Measurements from ENCODE around the gene AP4M1. TPM values are rescaled to one million over a fixed set of nuclear protein-coding genes. Genes with fewer than 3 reads are reported as not detected.

Gene AP4M1
- polyA plus RNA-seq, 2 of the 4 experiments (the other 2 are of a cell fraction), result 16.6 to 18.3 TPM

- no peak overlapping the region for H3K4me2 ChIP-seq
- CTCF ChIA-PET, result interaction anchor here (0.7 to 1.7 kb wide), 2 partner anchors 13 to 312 kb away, joined by 3 to 6 read pairs; no protein-coding TSS in a partner anchor
- POLR2A ChIA-PET, result interaction anchor here (0.7 kb wide), 1 partner anchor 37 kb away, joined by 3 read pairs; no protein-coding TSS in a partner anchor
- 90% methylated on average over 9 of the region's 9 CpGs for WGBS (ENCODE audit: missing lambda C conversion rate)
- H3K9me3 ChIP-seq, result no peaks in the 10 kb centered on the region
- DNase-seq (ENCODE audit: low read depth in 1 of 2, low spot score in 1 of 2) (no peak), ATAC-seq (no peak), FAIRE-seq (no peak)
- H3K4me1 ChIP-seq, result peaks cover 11% of the 10 kb centered on the region; the same call in 2 of the 3 replicates
- TF ChIP-seq ZNF302 (CRISPR knock-in tag; IDR thresholded peaks at IDR 0.05), result no peak
- TF ChIP-seq SREBF2 (IDR thresholded peaks at IDR 0.05), result no peak
- no peak for TF ChIP-seq ZC3H11A (IDR thresholded peaks at IDR 0.05)
- TF ChIP-seq FOSL2 (IDR thresholded peaks at IDR 0.05), result no peak
- no peak for TF ChIP-seq FOSL2 (CRISPR knock-in tag; IDR thresholded peaks at IDR 0.05)
- TF ChIP-seq KDM1A (IDR thresholded peaks at IDR 0.05; ENCODE audit: low read depth), result no peak
- TF ChIP-seq POLR2A (IDR thresholded peaks at IDR 0.05; ENCODE audit: low read length), result no peak
- no peak for TF ChIP-seq RAD21 (conservative IDR thresholded peaks at IDR 0.05 in 1 of 2, IDR thresholded peaks at IDR 0.05 in 1 of 2)
- TF ChIP-seq POLR2AphosphoS2 (conservative IDR thresholded peaks at IDR 0.05; ENCODE audit: low read length), result no peak
- no peak for TF ChIP-seq ELK1 (IDR thresholded peaks at IDR 0.05; ENCODE audit: low read depth, low read length)
- TF ChIP-seq CEBPB (IDR thresholded peaks at IDR 0.05), result no peak
- TF ChIP-seq MAX (IDR thresholded peaks at IDR 0.05), result no peak
- no peak overlapping the region for H3K4me3 ChIP-seq
- H3K27ac ChIP-seq, result no peak overlapping the region
Measured at GRCh38 chr7:100095289-100095688, 6.2 kb upstream of the AP4M1 start.

GRCh38 chr7:100095704-100096103 lies 5.7 kb upstream of the AP4M1 start:
- DNase-seq (ENCODE audit: low read depth in 1 of 2, low spot score in 1 of 2) (no peak), FAIRE-seq (no peak), ATAC-seq (no peak)
- peaks cover 10% of the 10 kb centered on the region; the same call in 2 of the 3 replicates for H3K4me1 ChIP-seq
- TF ChIP-seq ZNF302 (CRISPR knock-in tag; IDR thresholded peaks at IDR 0.05) (no peak), KDM5A (IDR thresholded peaks at IDR 0.05) (no peak), SREBF2 (IDR thresholded peaks at IDR 0.05) (no peak)
- no peaks in the 10 kb centered on the region for H3K9me3 ChIP-seq
- H3K4me2 ChIP-seq, result no peak overlapping the region
- CTCF ChIA-PET, result interaction anchor here (1.7 kb wide), 1 partner anchor 13 kb away, joined by 6 read pairs; no protein-coding TSS in a partner anchor
- no peak overlapping the region for H3K27ac ChIP-seq
- no peak overlapping the region for H3K4me3 ChIP-seq
- WGBS (ENCODE audit: missing lambda C conversion rate), result 95% methylated on average over 17 of the region's 17 CpGs
- POLR2A ChIA-PET, result interaction anchor here (0.7 kb wide), 1 partner anchor 37 kb away, joined by 3 read pairs; no protein-coding TSS in a partner anchor

- no peak for FAIRE-seq
- Histone ChIP-seq H3K4me1 (peaks cover 18% of the 10 kb centered on the region), H3K4me2 (peak overlapping the region; percentile 85), H3K4me3 (no peak overlapping the region), H3K9me3 (no peaks in the 10 kb centered on the region), H3K27ac (no peak overlapping the region)
- CTCF ChIA-PET, result interaction anchor here (3.9 kb wide), 1 partner anchor 32 kb away, joined by 33 read pairs; no protein-coding TSS in a partner anchor
- DNase-seq (ENCODE audit: low read depth in 1 of 2, low spot score in 1 of 2), result no peak
- whole genome bisulfite sequencing (ENCODE audit: missing lambda C conversion rate), result 92% methylated on average over 10 of the region's 10 CpGs
- no peak for ATAC-seq
- TF ChIP-seq FOSL2 (IDR thresholded peaks at IDR 0.05), result no peak
- TF ChIP-seq FOSL2 (CRISPR knock-in tag; IDR thresholded peaks at IDR 0.05), result no peak
- 0 out of 2 replicates have a peak, but pooled peaks have one; percentile 31 for TF ChIP-seq POLR2AphosphoS2 (conservative IDR thresholded peaks at IDR 0.05; ENCODE audit: low read length)
- TF ChIP-seq EHF (CRISPR knock-in tag; IDR thresholded peaks at IDR 0.05), result no peak
- POLR2A ChIA-PET, result no interaction called here
Measured at GRCh38 chr7:100098913-100099312, 2.5 kb upstream of the AP4M1 start.

GRCh38 chr7:100099452-100099851 lies 2.0 kb upstream of the AP4M1 start:
- TF ChIP-seq RFX5 (IDR thresholded peaks at IDR 0.05) (no peak), SMC3 (IDR thresholded peaks at IDR 0.05) (no peak), MAX (IDR thresholded peaks at IDR 0.05) (no peak), PHF8 (IDR thresholded peaks at IDR 0.05; ENCODE audit: borderline replicate concordance, low read depth) (no peak), ELK1 (IDR thresholded peaks at IDR 0.05; ENCODE audit: low read depth, low read length) (no peak), CHD2 (IDR thresholded peaks at IDR 0.05; ENCODE audit: low read length, partially characterized antibody) (no peak), JUNB (IDR thresholded peaks at IDR 0.05) (no peak), BHLHE40 (IDR thresholded peaks at IDR 0.05; ENCODE audit: low read depth, low read length) (no peak), KDM1A (IDR thresholded peaks at IDR 0.05; ENCODE audit: low read depth) (no peak), POLR2A (IDR thresholded peaks at IDR 0.05; ENCODE audit: low read length) (no peak)
- H3K27ac ChIP-seq, result peak overlapping the region; percentile 94 to 100; a peak in 5 of 6 replicates
- CTCF ChIA-PET, result interaction anchor here (0.6 to 3.9 kb wide), 3 partner anchors 24 to 47 kb away, joined by 3 to 33 read pairs (median 4); no protein-coding TSS in a partner anchor
- ATAC-seq, result no peak
- H3K4me3 ChIP-seq, result peak overlapping the region; percentile 98
- 86% methylated on average over 12 of the region's 12 CpGs for WGBS (ENCODE audit: missing lambda C conversion rate)
- peak overlapping the region; percentile 85 for H3K4me2 ChIP-seq
- FAIRE-seq, result no peak
- H3K9me3 ChIP-seq, result no peaks in the 10 kb centered on the region
- no peak for DNase-seq (ENCODE audit: low read depth in 1 of 2, low spot score in 1 of 2)
- POLR2A ChIA-PET, result no interaction called here
- peaks cover 18% of the 10 kb centered on the region for H3K4me1 ChIP-seq

Data from A549 (cell line).